ENCODE data around the gene DEFB131A. TPM values are rescaled to one million over a fixed set of nuclear protein-coding genes. Genes with fewer than 3 reads are reported as not detected.
"Not testable (repeated sequence)": the region's sequence is repeated elsewhere in the genome, so short reads cannot be mapped to it uniquely, and the experiment has no call there.

Gene DEFB131A
- total and polyA plus RNA-seq, 2 donors from 2014 or later = not detected

DNA sequence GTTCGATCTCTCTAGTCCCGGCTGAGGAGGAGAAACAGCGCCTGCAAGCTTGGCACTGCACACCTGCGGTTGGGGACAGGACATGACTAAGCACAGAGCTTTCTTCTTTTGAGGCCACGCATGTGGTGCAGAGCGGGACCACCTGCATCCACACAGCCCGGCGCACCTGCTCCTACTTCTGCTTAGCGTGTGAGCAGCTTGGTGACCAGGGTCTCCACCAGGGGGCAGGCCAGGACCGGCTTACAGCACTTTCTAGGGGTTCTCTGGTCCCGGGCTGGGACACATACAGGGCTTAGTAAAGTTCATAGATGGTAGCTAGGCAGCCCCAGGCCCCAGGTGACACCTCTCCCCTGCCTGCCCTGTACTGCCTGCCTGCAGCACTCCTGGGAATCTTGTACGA is 51.2 kb downstream of the DEFB131A start:
- H3K36me3 ChIP-seq (ENCODE audit: control insufficient read depth in 2 of 3, insufficient read depth in 3 of 3, low read length in 3 of 3); H3K9ac ChIP-seq (ENCODE audit: low read length in 3 of 3); H3K9me3 ChIP-seq (ENCODE audit: control insufficient read depth in 2 of 3, insufficient read depth in 1 of 3, low read length in 3 of 3); H3K27ac ChIP-seq (ENCODE audit: low read depth in 2 of 2, low read length in 2 of 2); H3K4me1 ChIP-seq (ENCODE audit: control insufficient read depth in 2 of 3, insufficient read depth in 2 of 3, low read depth in 1 of 3, low read length in 3 of 3); H3K4me3 ChIP-seq (ENCODE audit: low read length in 3 of 3); H3K27me3 ChIP-seq (ENCODE audit: control insufficient read depth, insufficient read depth, low read length); intact Hi-C loops (cut with DNase I); FAIRE-seq: not testable (repeated sequence)
- peak; percentile 13 for TF ChIP-seq CTCF (IDR thresholded peaks at IDR 0.05; ENCODE audit: borderline replicate concordance, extremely low read depth, insufficient read depth)
- peak in 4 of 5 donors; percentile 75 to 88 (median 82) for DNase-seq

- H3K36me3 ChIP-seq (ENCODE audit: control insufficient read depth in 2 of 3, insufficient read depth in 3 of 3, low read length in 3 of 3); H3K4me1 ChIP-seq (ENCODE audit: control insufficient read depth in 2 of 3, insufficient read depth in 2 of 3, low read depth in 1 of 3, low read length in 3 of 3); H3K27ac ChIP-seq (ENCODE audit: low read depth in 2 of 2, low read length in 2 of 2); FAIRE-seq; intact Hi-C loops (cut with DNase I); H3K9ac ChIP-seq (ENCODE audit: low read length in 3 of 3); H3K9me3 ChIP-seq (ENCODE audit: control insufficient read depth in 2 of 3, insufficient read depth in 1 of 3, low read length in 3 of 3); H3K4me3 ChIP-seq (ENCODE audit: low read length in 3 of 3); DNase-seq; H3K27me3 ChIP-seq (ENCODE audit: control insufficient read depth, insufficient read depth, low read length): not testable (repeated sequence)
These were observed 53.6 kb downstream of the DEFB131A start for GRCh38 chr4:9497575-9498467.

- H3K9me3 ChIP-seq (ENCODE audit: control insufficient read depth in 2 of 3, insufficient read depth in 1 of 3, low read length in 3 of 3); H3K36me3 ChIP-seq (ENCODE audit: control insufficient read depth in 2 of 3, insufficient read depth in 3 of 3, low read length in 3 of 3); intact Hi-C loops (cut with DNase I); H3K4me1 ChIP-seq (ENCODE audit: control insufficient read depth in 2 of 3, insufficient read depth in 2 of 3, low read depth in 1 of 3, low read length in 3 of 3); H3K27ac ChIP-seq (ENCODE audit: low read depth in 2 of 2, low read length in 2 of 2); H3K4me3 ChIP-seq (ENCODE audit: low read length in 3 of 3); FAIRE-seq; H3K9ac ChIP-seq (ENCODE audit: low read length in 3 of 3); H3K27me3 ChIP-seq (ENCODE audit: control insufficient read depth, insufficient read depth, low read length): not testable (repeated sequence)
- peak in 2 of 5 donors; percentile 11 to 21 for DNase-seq
These were observed 54.3 kb downstream of the DEFB131A start for GRCh38 chr4:9498468-9499040.

DNA sequence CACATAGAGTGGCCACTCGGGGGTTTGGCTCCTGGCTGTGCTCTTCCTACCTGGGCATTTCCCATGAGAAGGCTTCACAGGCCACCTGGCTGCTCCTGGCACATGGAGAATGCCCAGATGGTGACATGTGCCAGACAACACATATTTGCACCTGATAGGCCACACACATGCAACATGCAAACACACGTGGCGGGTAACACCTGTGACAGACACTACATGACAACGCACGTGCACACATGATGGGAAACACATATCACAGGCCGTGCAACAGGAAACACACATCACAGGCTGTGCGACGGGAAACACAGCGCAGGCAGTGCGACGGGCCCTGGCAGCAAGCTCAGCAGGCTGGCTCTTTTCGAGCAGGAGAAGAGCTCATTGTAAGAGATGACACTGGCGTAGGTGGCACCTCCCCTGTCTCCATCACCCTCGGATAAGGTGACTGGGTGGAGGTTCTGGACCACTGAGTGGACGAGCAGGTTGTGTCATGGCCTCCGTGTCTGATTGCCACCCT is 55.8 kb downstream of the DEFB131A start:
- H3K27me3 ChIP-seq (ENCODE audit: control insufficient read depth, insufficient read depth, low read length); H3K9me3 ChIP-seq (ENCODE audit: control insufficient read depth in 2 of 3, insufficient read depth in 1 of 3, low read length in 3 of 3); H3K9ac ChIP-seq (ENCODE audit: low read length in 3 of 3); FAIRE-seq; DNase-seq; H3K4me1 ChIP-seq (ENCODE audit: control insufficient read depth in 2 of 3, insufficient read depth in 2 of 3, low read depth in 1 of 3, low read length in 3 of 3); H3K27ac ChIP-seq (ENCODE audit: low read depth in 2 of 2, low read length in 2 of 2); intact Hi-C loops (cut with DNase I); H3K4me3 ChIP-seq (ENCODE audit: low read length in 3 of 3); H3K36me3 ChIP-seq (ENCODE audit: control insufficient read depth in 2 of 3, insufficient read depth in 3 of 3, low read length in 3 of 3): not testable (repeated sequence)

Other genes starting within 250 kb of the DEFB131A start
- gene USP17L10, start 233.8 kb upstream of the DEFB131A start, total RNA-seq = not detected
- gene USP17L10, start 233.8 kb upstream of the DEFB131A start, polyA plus RNA-seq (ENCODE audit: insufficient read depth, low read depth, low replicate concordance) = not detected
- gene USP17L11, start 229.0 kb upstream of the DEFB131A start, total RNA-seq = not detected
- gene USP17L11, start 229.0 kb upstream of the DEFB131A start, polyA plus RNA-seq (ENCODE audit: insufficient read depth, low read depth, low replicate concordance) = not detected
- gene USP17L12, start 224.3 kb upstream of the DEFB131A start, total RNA-seq = not detected
- gene USP17L12, start 224.3 kb upstream of the DEFB131A start, polyA plus RNA-seq (ENCODE audit: insufficient read depth, low read depth, low replicate concordance) = not detected
- gene USP17L13, start 219.5 kb upstream of the DEFB131A start, total RNA-seq = not detected
- not detected for gene USP17L13, start 219.5 kb upstream of the DEFB131A start, polyA plus RNA-seq (ENCODE audit: insufficient read depth, low read depth, low replicate concordance)
- not detected for gene USP17L15, start 210.0 kb upstream of the DEFB131A start, total RNA-seq
- not detected for gene USP17L15, start 210.0 kb upstream of the DEFB131A start, polyA plus RNA-seq (ENCODE audit: insufficient read depth, low read depth, low replicate concordance)
- 0.41 TPM for gene USP17L17, start 200.5 kb upstream of the DEFB131A start, total RNA-seq
- gene USP17L17, start 200.5 kb upstream of the DEFB131A start, polyA plus RNA-seq (ENCODE audit: insufficient read depth, low read depth, low replicate concordance) = not detected
- gene USP17L18, start 195.8 kb upstream of the DEFB131A start, total RNA-seq = not detected
- gene USP17L18, start 195.8 kb upstream of the DEFB131A start, polyA plus RNA-seq (ENCODE audit: insufficient read depth, low read depth, low replicate concordance) = not detected
- gene USP17L19, start 191.0 kb upstream of the DEFB131A start, total RNA-seq = not detected
- gene USP17L19, start 191.0 kb upstream of the DEFB131A start, polyA plus RNA-seq (ENCODE audit: insufficient read depth, low read depth, low replicate concordance) = not detected
- gene USP17L20, start 186.3 kb upstream of the DEFB131A start, total RNA-seq = not detected
- gene USP17L20, start 186.3 kb upstream of the DEFB131A start, polyA plus RNA-seq (ENCODE audit: insufficient read depth, low read depth, low replicate concordance) = not detected
- not detected for gene USP17L21, start 181.5 kb upstream of the DEFB131A start, total RNA-seq
- gene USP17L21, start 181.5 kb upstream of the DEFB131A start, polyA plus RNA-seq (ENCODE audit: insufficient read depth, low read depth, low replicate concordance) = not detected
- gene USP17L22, start 176.8 kb upstream of the DEFB131A start, total RNA-seq = not detected
- gene USP17L22, start 176.8 kb upstream of the DEFB131A start, polyA plus RNA-seq (ENCODE audit: insufficient read depth, low read depth, low replicate concordance) = not detected
- not detected for gene USP17L24, start 119.2 kb upstream of the DEFB131A start, total RNA-seq
- not detected for gene USP17L24, start 119.2 kb upstream of the DEFB131A start, polyA plus RNA-seq (ENCODE audit: insufficient read depth, low read depth, low replicate concordance)
- not detected for gene USP17L25, start 114.5 kb upstream of the DEFB131A start, total RNA-seq
- gene USP17L25, start 114.5 kb upstream of the DEFB131A start, polyA plus RNA-seq (ENCODE audit: insufficient read depth, low read depth, low replicate concordance) = not detected
- gene USP17L26, start 109.8 kb upstream of the DEFB131A start, total RNA-seq = not detected
- gene USP17L26, start 109.8 kb upstream of the DEFB131A start, polyA plus RNA-seq (ENCODE audit: insufficient read depth, low read depth, low replicate concordance) = not detected
- gene USP17L5, start 105.0 kb upstream of the DEFB131A start, total RNA-seq = not detected
- gene USP17L5, start 105.0 kb upstream of the DEFB131A start, polyA plus RNA-seq (ENCODE audit: insufficient read depth, low read depth, low replicate concordance) = not detected
- gene USP17L27, start 100.3 kb upstream of the DEFB131A start, total RNA-seq = not detected
- not detected for gene USP17L27, start 100.3 kb upstream of the DEFB131A start, polyA plus RNA-seq (ENCODE audit: insufficient read depth, low read depth, low replicate concordance)
- not detected for gene USP17L28, start 95.5 kb upstream of the DEFB131A start, total RNA-seq
- gene USP17L28, start 95.5 kb upstream of the DEFB131A start, polyA plus RNA-seq (ENCODE audit: insufficient read depth, low read depth, low replicate concordance) = not detected
- not detected for gene USP17L29, start 90.8 kb upstream of the DEFB131A start, total RNA-seq
- not detected for gene USP17L29, start 90.8 kb upstream of the DEFB131A start, polyA plus RNA-seq (ENCODE audit: insufficient read depth, low read depth, low replicate concordance)
- not detected for gene USP17L30, start 81.3 kb upstream of the DEFB131A start, total RNA-seq
- not detected for gene USP17L30, start 81.3 kb upstream of the DEFB131A start, polyA plus RNA-seq (ENCODE audit: insufficient read depth, low read depth, low replicate concordance)

Data from kidney (tissue), 14 donors.